Suprapubic skin (tissue), 3 donors: ENCODE results near the gene MAMLD1.

Experiments used
- EP300 ChIP-seq: sonication (generic); formaldehyde crosslinking; IDR thresholded peaks from one replicate; pipeline ENCODE4 v1.6.1; 2017; ENCODE audit warnings: antibody characterized with exemption
- POLR2A ChIP-seq, 2 donors: fragments of 450-650 bp; IDR thresholded peaks; one replicate each; pipeline ENCODE4 v1.6.1; 2017; ENCODE audit warnings: antibody characterized with exemption in 2 of 2, mild to moderate bottlenecking in 2 of 2, moderate library complexity in 2 of 2
- TF ChIP-seq, protein P1 (sequence below), 2 donors: fragments of 200-600 bp in 1 of 2; fragments of 450-650 bp in 1 of 2; sonication (generic) in 1 of 2; IDR thresholded peaks; one replicate each; pipeline ENCODE4 v1.5.1; 2016 to 2019; ENCODE audit warnings: antibody characterized with exemption in 2 of 2, mild to moderate bottlenecking in 1 of 2, moderate library complexity in 1 of 2

DNA sequence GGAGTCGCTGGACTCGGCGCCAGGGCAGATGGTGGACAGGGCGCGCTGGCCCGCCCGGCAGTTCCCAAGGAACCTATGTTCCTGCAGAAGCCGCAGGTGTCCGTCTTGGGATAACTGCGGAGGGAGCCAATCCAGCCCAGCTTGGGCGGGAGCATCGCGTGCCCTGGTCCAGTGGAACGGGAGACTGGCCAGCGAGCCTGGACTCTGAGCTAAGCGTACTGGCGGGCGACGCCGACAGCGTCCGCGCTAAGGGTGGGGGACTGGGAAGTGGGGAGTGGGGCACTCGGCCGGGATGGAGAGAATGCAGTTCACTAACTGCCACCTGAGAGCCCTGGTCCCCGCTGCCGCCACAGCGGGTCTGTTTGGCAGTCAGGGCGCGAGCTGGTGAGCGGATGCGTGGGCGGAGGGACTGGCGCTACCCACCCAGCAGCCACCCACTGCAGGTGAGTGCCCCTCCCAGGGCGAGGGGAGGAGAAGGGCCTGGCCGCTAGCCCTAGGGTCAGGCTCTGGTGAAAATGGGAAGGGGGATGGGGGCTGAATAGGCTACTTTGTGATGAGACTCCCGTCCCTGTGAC lies 1.3 kb upstream of the MAMLD1 start:
- TF ChIP-seq, protein P1, sequence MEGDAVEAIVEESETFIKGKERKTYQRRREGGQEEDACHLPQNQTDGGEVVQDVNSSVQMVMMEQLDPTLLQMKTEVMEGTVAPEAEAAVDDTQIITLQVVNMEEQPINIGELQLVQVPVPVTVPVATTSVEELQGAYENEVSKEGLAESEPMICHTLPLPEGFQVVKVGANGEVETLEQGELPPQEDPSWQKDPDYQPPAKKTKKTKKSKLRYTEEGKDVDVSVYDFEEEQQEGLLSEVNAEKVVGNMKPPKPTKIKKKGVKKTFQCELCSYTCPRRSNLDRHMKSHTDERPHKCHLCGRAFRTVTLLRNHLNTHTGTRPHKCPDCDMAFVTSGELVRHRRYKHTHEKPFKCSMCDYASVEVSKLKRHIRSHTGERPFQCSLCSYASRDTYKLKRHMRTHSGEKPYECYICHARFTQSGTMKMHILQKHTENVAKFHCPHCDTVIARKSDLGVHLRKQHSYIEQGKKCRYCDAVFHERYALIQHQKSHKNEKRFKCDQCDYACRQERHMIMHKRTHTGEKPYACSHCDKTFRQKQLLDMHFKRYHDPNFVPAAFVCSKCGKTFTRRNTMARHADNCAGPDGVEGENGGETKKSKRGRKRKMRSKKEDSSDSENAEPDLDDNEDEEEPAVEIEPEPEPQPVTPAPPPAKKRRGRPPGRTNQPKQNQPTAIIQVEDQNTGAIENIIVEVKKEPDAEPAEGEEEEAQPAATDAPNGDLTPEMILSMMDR (IDR thresholded peaks at IDR 0.05): no peak
- TF ChIP-seq POLR2A (IDR thresholded peaks at IDR 0.05) (no peak), EP300 (no peak)
